Upper lobe of right lung (tissue), 1 donor: Measurements from ENCODE around the gene DLG2. TPM values are rescaled to one million over a fixed set of nuclear protein-coding genes. Genes with fewer than 3 reads are reported as not detected.
A peak's percentile ranks its signal among the peaks of the same experiment; 100 is the strongest.

Experiments used
- ATAC-seq: fragments of 200-7000 bp; cut with Tn5 transposase; one replicate; pipeline ENCODE4 v1.9.1; 2020; ENCODE audit warnings: mild to moderate bottlenecking, moderate library complexity
- DNase-seq: peaks from one replicate; pipeline ENCODE4 v3.0.0-alpha.2; 2020
- H3K27ac ChIP-seq: fragments of 200-600 bp; one replicate; pipeline ENCODE4 v1.8.0; 2022
- H3K27me3 ChIP-seq: fragments of 200-600 bp; one replicate; pipeline ENCODE4 v1.8.0; 2022; ENCODE audit warnings: mild to moderate bottlenecking
- H3K36me3 ChIP-seq: fragments of 200-600 bp; one replicate; pipeline ENCODE4 v1.8.0; 2022
- H3K4me1 ChIP-seq: fragments of 200-600 bp; one replicate; pipeline ENCODE4 v1.8.0; 2022
- H3K4me3 ChIP-seq: fragments of 200-600 bp; one replicate; pipeline ENCODE4 v1.8.0; 2022; ENCODE audit warnings: mild to moderate bottlenecking
- H3K9me3 ChIP-seq: fragments of 200-600 bp; one replicate; pipeline ENCODE4 v1.8.0; 2022
- CTCF ChIP-seq: fragments of 200-600 bp; IDR thresholded peaks from one replicate; pipeline ENCODE4 v1.8.0; 2022; ENCODE audit warnings: antibody characterized with exemption
- intact Hi-C: fragments of 100-400 bp; cut with DNase I; formaldehyde crosslinking; loops from one replicate; pipeline ENCODE4 v1.11.0; 2022
- total RNA-seq: library from RNA; stranded (reverse); fragmentation: NEBNext Ultra II Directional; extraction: Animal tissue kit (Norgen Biotek cat#: 25700); gene quantifications from one replicate; pipeline ENCODE4 v1.2.1, GENCODE V29; 2021
- donor health status: DM: no; HTN: yes; CAD: no; lungs with severe emphysema.

The DLG2 gene
- total RNA-seq, 1 donor from 2014 or later, result 9.7 TPM

- TF ChIP-seq CTCF, result no peak
Observed at GRCh38 chr11:84812471-84812969, 814.6 kb downstream of the DLG2 start.

GRCh38 chr11:84806354-84806753, 820.8 kb downstream of the DLG2 start:
- intact Hi-C loops, result no loop called here
- no peak for TF ChIP-seq CTCF

More at GRCh38 chr11:84812471-84812969, 814.6 kb downstream of the DLG2 start:
- no peak for ATAC-seq
- Histone ChIP-seq H3K27ac (no peak overlapping the region), H3K36me3 (no peaks in the 10 kb centered on the region), H3K4me3 (no peak overlapping the region), H3K4me1 (no peaks in the 10 kb centered on the region), H3K27me3 (no peaks in the 10 kb centered on the region), H3K9me3 (no peaks in the 10 kb centered on the region)
- intact Hi-C loops, result no loop called here
- DNase-seq, result no peak

GRCh38 chr11:84804041-84804440, 823.1 kb downstream of the DLG2 start:
- intact Hi-C loops, result no loop called here
- Histone ChIP-seq H3K27me3 (no peaks in the 10 kb centered on the region), H3K4me3 (no peak overlapping the region), H3K4me1 (no peaks in the 10 kb centered on the region), H3K36me3 (no peaks in the 10 kb centered on the region), H3K9me3 (peaks cover 11% of the 10 kb centered on the region), H3K27ac (no peak overlapping the region)
- DNase-seq (no peak), ATAC-seq (no peak)
- TF ChIP-seq CTCF, result no peak

More at GRCh38 chr11:84806354-84806753, 820.8 kb downstream of the DLG2 start:
- Histone ChIP-seq H3K36me3 (no peaks in the 10 kb centered on the region), H3K9me3 (peaks cover 11% of the 10 kb centered on the region), H3K27me3 (no peaks in the 10 kb centered on the region), H3K27ac (no peak overlapping the region), H3K4me3 (no peak overlapping the region), H3K4me1 (no peaks in the 10 kb centered on the region)
- no peak for ATAC-seq
- no peak for DNase-seq

GRCh38 chr11:84800755-84801346, 826.3 kb downstream of the DLG2 start:
- intact Hi-C loops, result no loop called here

GRCh38 chr11:84799112-84799511, 828.0 kb downstream of the DLG2 start:
- ATAC-seq (no peak), DNase-seq (no peak)
- H3K9me3 ChIP-seq, result no peaks in the 10 kb centered on the region
- intact Hi-C loops, result no loop called here
- no peak overlapping the region for H3K4me3 ChIP-seq
- no peaks in the 10 kb centered on the region for H3K27me3 ChIP-seq
- no peaks in the 10 kb centered on the region for H3K4me1 ChIP-seq
- no peak overlapping the region for H3K27ac ChIP-seq
- no peaks in the 10 kb centered on the region for H3K36me3 ChIP-seq
- TF ChIP-seq CTCF, result no peak

More at GRCh38 chr11:84800755-84801346, 826.3 kb downstream of the DLG2 start:
- H3K4me3 ChIP-seq, result no peak overlapping the region
- DNase-seq, result no peak
- H3K4me1 ChIP-seq, result no peaks in the 10 kb centered on the region
- no peak overlapping the region for H3K27ac ChIP-seq
- no peaks in the 10 kb centered on the region for H3K27me3 ChIP-seq
- no peaks in the 10 kb centered on the region for H3K9me3 ChIP-seq
- TF ChIP-seq CTCF, result peak; percentile 7
- no peak for ATAC-seq
- no peaks in the 10 kb centered on the region for H3K36me3 ChIP-seq
